MM.1S (cell line): ENCODE results near the gene RABEP2.

Experiments
- EZH2 ChIP-seq: fragments of 300-600 bp; sonication (generic); optimal IDR thresholded peaks from 2 replicates; pipeline ENCODE3; 2017; ENCODE audit warnings: low read depth, mild to moderate bottlenecking, antibody characterized with exemption, low read length, mixed read lengths
- EZH2phosphoT487 ChIP-seq: fragments of 300-600 bp; sonication (generic); IDR thresholded peaks from 2 replicates; pipeline ENCODE4 v1.6.1; 2018; ENCODE audit warnings: antibody characterized with exemption, low read length
- TF ChIP-seq, protein P1 (sequence below): fragments of 300-600 bp; sonication (generic); IDR thresholded peaks from 2 replicates; pipeline ENCODE4 v1.5.1; 2016; ENCODE audit warnings: antibody characterized with exemption, low read length, mixed read lengths

DNA sequence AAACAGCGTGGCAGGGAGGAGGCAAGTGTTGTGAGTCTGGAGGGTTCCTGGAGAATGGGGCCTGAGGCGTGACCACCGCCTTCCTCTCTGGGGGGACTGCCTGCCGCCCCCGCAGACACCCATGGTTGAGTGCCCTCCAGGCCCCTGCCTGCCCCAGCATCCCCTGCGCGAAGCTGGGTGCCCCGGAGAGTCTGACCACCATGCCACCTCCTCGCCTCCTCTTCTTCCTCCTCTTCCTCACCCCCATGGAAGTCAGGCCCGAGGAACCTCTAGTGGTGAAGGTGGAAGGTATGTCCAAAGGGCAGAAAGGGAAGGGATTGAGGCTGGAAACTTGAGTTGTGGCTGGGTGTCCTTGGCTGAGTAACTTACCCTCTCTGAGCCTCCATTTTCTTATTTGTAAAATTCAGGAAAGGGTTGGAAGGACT, 6.8 kb upstream of the RABEP2 start, which contains the start of gene CD19:
- TF ChIP-seq, protein P1, sequence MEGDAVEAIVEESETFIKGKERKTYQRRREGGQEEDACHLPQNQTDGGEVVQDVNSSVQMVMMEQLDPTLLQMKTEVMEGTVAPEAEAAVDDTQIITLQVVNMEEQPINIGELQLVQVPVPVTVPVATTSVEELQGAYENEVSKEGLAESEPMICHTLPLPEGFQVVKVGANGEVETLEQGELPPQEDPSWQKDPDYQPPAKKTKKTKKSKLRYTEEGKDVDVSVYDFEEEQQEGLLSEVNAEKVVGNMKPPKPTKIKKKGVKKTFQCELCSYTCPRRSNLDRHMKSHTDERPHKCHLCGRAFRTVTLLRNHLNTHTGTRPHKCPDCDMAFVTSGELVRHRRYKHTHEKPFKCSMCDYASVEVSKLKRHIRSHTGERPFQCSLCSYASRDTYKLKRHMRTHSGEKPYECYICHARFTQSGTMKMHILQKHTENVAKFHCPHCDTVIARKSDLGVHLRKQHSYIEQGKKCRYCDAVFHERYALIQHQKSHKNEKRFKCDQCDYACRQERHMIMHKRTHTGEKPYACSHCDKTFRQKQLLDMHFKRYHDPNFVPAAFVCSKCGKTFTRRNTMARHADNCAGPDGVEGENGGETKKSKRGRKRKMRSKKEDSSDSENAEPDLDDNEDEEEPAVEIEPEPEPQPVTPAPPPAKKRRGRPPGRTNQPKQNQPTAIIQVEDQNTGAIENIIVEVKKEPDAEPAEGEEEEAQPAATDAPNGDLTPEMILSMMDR = no peak
- TF ChIP-seq EZH2phosphoT487 (no peak), EZH2 (no peak)
